Cardiac fibroblast (primary cell): ENCODE measurements around the gene ARHGAP6.

ENCODE experiments used
- DNase-seq, 2 donors: peaks; one replicate each; pipeline versions ENCODE4 v3.0.0 to v3.0.0-alpha.2; 2010; ENCODE audit warnings: low read depth in 2 of 2
- H3K4me3 ChIP-seq, 2 donors: replicated peaks in 1 of 2; 1 replicate in 1 of 2; 2 replicates in 1 of 2; pipeline ENCODE4 v1.5.1; 2011; ENCODE audit warnings: low read depth in 2 of 2, low read length in 2 of 2, mild to moderate bottlenecking in 2 of 2, moderate library complexity in 1 of 2
- TF ChIP-seq, protein P1 (sequence below): IDR thresholded peaks from one replicate; pipeline ENCODE4 v1.5.1; 2011; ENCODE audit warnings: low read depth, mild to moderate bottlenecking, low read length, inconsistent platforms

Gene ARHGAP6

DNA sequence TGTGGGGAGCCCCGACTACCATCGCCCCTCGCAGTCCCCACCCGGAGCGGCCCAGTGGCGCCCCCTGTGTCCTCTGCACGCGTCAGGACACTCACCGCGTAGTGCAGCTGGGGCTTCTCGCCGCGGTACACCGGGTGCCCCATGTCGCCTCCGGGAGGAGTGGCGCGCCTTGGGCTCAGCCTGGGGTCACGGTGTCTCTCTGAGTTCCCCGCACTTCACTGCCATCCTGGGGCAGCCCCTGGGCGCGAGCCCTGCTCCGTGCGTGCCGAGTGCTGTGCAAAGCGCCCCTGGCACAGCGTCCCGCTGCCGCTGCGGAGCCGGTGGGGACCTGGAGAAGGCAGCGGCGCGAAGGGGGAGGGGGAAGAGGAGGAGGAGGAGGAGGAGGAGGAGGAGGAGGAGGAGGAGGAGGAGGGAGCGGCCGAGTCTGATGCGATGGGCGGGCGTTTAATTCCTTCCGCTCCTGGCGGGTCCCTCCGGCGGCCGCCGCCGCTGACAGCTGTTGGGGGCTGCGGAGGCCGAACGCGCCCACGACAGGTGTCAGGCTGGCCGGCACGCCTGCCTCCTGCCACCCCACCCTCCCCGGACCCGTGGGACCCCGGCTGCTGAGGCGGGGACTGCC, 238.2 kb downstream of the ARHGAP6 start:
- H3K4me3 ChIP-seq = peak overlapping the region; percentile 66 to 69
- DNase-seq = peak in 1 of 2 donors; percentile 42
- TF ChIP-seq, protein P1, sequence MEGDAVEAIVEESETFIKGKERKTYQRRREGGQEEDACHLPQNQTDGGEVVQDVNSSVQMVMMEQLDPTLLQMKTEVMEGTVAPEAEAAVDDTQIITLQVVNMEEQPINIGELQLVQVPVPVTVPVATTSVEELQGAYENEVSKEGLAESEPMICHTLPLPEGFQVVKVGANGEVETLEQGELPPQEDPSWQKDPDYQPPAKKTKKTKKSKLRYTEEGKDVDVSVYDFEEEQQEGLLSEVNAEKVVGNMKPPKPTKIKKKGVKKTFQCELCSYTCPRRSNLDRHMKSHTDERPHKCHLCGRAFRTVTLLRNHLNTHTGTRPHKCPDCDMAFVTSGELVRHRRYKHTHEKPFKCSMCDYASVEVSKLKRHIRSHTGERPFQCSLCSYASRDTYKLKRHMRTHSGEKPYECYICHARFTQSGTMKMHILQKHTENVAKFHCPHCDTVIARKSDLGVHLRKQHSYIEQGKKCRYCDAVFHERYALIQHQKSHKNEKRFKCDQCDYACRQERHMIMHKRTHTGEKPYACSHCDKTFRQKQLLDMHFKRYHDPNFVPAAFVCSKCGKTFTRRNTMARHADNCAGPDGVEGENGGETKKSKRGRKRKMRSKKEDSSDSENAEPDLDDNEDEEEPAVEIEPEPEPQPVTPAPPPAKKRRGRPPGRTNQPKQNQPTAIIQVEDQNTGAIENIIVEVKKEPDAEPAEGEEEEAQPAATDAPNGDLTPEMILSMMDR = peak; percentile 44

DNA sequence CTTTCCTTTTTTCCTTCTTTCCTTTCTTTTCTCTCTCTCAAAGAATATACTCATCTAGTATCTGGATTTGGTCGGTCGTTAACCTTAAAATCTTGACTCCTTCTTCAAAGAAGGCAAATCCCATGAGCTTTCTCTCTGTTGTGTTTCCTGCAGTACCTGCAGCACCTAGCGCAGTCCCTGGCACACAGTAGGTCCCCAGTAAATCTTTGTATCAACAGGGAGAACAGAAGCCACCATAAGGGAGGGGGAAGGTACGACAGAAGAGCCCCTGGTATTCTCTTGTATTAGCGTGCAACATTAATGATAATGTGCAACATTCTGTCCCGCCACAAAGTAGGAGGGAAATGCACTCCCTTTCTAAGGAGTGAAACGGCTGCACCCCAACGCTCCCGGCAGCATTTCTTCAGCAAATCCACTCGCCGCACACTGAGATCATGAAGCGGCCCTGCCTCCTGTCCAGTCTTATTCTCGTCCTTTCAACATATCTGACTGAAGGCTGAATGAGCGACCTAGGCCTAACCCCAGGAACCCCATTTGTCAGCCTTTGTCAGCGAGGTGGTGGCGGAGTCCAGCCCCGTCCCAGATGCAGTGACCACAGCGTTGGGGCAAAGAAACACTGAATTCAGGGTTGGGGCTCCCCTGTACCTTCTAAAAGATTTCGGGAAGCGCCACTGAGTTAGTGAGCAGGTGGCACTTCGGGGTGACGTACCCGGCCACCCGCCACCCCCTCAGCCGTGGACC, 238.8 kb downstream of the ARHGAP6 start:
- peak overlapping the region; percentile 66 to 69 for H3K4me3 ChIP-seq
- TF ChIP-seq, protein P1 = no peak
- DNase-seq = peak; percentile 41 to 52

DNA sequence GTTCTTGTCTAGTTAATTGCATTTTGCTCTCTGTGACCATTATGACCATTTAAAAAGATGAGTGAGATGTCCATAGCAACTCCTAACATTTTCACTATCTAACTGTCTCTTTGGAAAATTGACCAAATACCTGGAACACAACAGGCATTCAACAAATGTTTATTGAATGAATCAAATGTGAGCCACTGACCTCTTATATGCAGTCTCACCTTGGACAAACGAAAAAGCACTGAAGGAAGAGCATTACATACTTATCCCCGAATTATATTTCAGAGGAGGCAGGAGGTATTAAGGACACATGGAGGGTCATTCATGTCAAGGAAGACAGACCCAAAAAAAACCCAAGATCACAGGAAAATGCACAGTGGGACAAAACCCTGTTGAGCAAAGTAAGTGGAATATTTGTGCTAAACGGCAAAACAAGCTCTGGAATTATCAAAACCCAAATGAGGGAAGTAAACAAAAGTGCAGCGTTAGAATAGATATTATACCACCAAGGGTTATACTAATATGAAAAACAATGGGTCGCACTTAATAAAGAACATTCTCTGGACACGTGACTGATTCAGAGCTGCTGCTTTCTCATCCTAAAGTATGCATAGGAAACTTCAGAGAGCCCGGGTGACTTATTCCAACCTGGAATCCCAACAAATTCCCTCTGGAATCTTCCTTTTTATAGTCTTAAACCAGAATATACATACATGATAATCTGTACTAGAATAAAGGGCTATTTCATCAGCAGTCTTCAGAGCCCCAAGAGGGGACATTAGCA, 240.6 kb downstream of the ARHGAP6 start:
- no peak overlapping the region for H3K4me3 ChIP-seq
- DNase-seq = no peak
- TF ChIP-seq, protein P1 = no peak

DNA sequence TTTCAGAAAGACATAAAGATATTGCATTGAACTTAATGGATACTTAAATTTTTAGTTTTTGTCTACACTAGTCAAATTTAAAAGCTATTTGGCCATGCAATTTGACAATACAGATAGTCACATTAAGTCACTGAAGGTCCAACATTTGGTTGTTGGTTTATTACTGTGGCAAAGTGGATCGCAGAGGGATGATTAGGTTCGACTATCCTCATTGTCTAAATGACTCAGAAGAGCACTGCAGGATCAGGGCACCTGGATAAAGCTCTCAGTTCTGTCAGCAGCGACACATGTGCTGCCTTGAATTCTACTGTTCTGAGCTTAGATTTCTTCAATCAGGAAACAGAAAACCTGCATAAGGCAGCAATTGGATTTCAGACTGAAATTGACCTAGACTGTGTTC, 241.8 kb downstream of the ARHGAP6 start:
- TF ChIP-seq, protein P1 = no peak
- no peak overlapping the region for H3K4me3 ChIP-seq
- no peak for DNase-seq

DNA sequence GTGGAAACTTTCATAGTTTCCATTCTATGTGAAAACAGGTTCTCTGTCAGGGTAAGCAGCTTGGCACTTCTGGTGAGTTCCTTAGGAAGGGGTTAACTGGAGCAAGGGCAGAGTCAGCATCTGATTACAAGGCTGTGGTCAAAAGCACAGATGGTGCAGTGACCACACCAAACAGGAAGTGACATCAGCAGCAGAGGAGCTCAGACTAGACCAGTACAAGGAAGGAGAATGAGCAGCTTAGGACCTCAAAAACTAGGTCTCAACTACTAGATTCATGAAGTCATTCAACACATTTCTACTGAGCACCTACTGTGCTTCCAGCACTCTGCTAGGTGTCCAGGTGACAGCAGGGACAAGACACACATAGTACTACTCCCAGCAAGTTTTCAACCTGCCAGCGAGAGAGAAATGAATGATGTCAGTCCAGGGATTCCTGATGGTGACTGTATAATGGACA, 242.3 kb downstream of the ARHGAP6 start:
- TF ChIP-seq, protein P1 = no peak
- peak; percentile 64 to 81 for DNase-seq
- H3K4me3 ChIP-seq = no peak overlapping the region

DNA sequence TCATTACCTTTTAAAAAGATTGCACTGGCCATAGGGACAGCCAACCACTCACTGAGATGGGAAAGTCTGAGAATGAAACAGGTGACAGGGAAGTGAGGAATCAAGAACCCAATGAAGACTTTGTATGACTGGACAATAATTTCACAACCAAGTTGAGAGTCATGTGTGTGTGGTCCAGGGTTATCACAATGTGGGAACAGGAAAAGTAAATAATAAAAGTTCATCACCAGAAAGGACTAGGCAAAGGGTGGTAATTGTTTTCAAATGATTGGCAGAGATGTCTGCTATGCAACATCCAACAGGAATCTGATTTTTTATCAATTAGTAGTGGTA, 243.2 kb downstream of the ARHGAP6 start:
- no peak for DNase-seq
- TF ChIP-seq, protein P1 = no peak
- no peak overlapping the region for H3K4me3 ChIP-seq
